Measurements from ENCODE around the gene PHF13.
A peak's percentile ranks its signal among the peaks of the same experiment; 100 is the strongest.
"Not testable (repeated sequence)": the region's sequence is repeated elsewhere in the genome, so short reads cannot be mapped to it uniquely, and the experiment has no call there.

Gene PHF13

GRCh38 chr1:6587261-6588005 is 26.1 kb upstream of the PHF13 start:
- no peak for DNase-seq (ENCODE audit: low read depth)

GRCh38 chr1:6588128-6588892 is 25.2 kb upstream of the PHF13 start:
- no peak for DNase-seq (ENCODE audit: low read depth)

GRCh38 chr1:6588893-6589520 is 24.5 kb upstream of the PHF13 start:
- no peak for DNase-seq (ENCODE audit: low read depth)

- no peak for DNase-seq (ENCODE audit: low read depth)
These were observed 23.5 kb upstream of the PHF13 start for GRCh38 chr1:6590046-6590445.

GRCh38 chr1:6591222-6591621 is 22.3 kb upstream of the PHF13 start:
- no peak for DNase-seq (ENCODE audit: low read depth)

- DNase-seq (ENCODE audit: low read depth) = no peak
These were observed 21.9 kb upstream of the PHF13 start for GRCh38 chr1:6591644-6592043.

GRCh38 chr1:6592441-6592840 is 21.1 kb upstream of the PHF13 start:
- DNase-seq (ENCODE audit: low read depth) = no peak

- no peak for DNase-seq (ENCODE audit: low read depth)
These were observed 20.5 kb upstream of the PHF13 start for GRCh38 chr1:6592865-6593593.

GRCh38 chr1:6593810-6594209 is 19.7 kb upstream of the PHF13 start:
- no peak for DNase-seq (ENCODE audit: low read depth)

GRCh38 chr1:6594977-6595740 is 18.4 kb upstream of the PHF13 start:
- no peak for DNase-seq (ENCODE audit: low read depth)

GRCh38 chr1:6596351-6596750 is 17.2 kb upstream of the PHF13 start:
- no peak for DNase-seq (ENCODE audit: low read depth)

GRCh38 chr1:6596886-6597776 is 16.4 kb upstream of the PHF13 start:
- no peak for DNase-seq (ENCODE audit: low read depth)

GRCh38 chr1:6597777-6598131 is 15.8 kb upstream of the PHF13 start:
- no peak for DNase-seq (ENCODE audit: low read depth)

GRCh38 chr1:6599141-6599975 is 14.2 kb upstream of the PHF13 start:
- DNase-seq (ENCODE audit: low read depth) = no peak

- DNase-seq (ENCODE audit: low read depth) = not testable (repeated sequence)
These were observed 13.5 kb upstream of the PHF13 start for GRCh38 chr1:6599991-6600390.

GRCh38 chr1:6600410-6601048 is 13.0 kb upstream of the PHF13 start:
- no peak for DNase-seq (ENCODE audit: low read depth)

GRCh38 chr1:6601049-6601922 is 12.2 kb upstream of the PHF13 start:
- peak; percentile 94 for DNase-seq (ENCODE audit: low read depth)
